Measurements from ENCODE around the gene HPSE2. TPM values are rescaled to one million over a fixed set of nuclear protein-coding genes. Genes with fewer than 3 reads are reported as not detected.

HPSE2 gene
- total RNA-seq, 4 donors from 2014 or later, result 1.1 TPM; not detected in 3

- Histone ChIP-seq H3K27me3 (no peaks in the 10 kb centered on the region), H3K4me3 (no peak overlapping the region), H3K36me3 (no peaks in the 10 kb centered on the region), H3K9me3 (no peaks in the 10 kb centered on the region), H3K4me1 (no peaks in the 10 kb centered on the region), H3K27ac (no peak overlapping the region)
- TF ChIP-seq, protein P1, sequence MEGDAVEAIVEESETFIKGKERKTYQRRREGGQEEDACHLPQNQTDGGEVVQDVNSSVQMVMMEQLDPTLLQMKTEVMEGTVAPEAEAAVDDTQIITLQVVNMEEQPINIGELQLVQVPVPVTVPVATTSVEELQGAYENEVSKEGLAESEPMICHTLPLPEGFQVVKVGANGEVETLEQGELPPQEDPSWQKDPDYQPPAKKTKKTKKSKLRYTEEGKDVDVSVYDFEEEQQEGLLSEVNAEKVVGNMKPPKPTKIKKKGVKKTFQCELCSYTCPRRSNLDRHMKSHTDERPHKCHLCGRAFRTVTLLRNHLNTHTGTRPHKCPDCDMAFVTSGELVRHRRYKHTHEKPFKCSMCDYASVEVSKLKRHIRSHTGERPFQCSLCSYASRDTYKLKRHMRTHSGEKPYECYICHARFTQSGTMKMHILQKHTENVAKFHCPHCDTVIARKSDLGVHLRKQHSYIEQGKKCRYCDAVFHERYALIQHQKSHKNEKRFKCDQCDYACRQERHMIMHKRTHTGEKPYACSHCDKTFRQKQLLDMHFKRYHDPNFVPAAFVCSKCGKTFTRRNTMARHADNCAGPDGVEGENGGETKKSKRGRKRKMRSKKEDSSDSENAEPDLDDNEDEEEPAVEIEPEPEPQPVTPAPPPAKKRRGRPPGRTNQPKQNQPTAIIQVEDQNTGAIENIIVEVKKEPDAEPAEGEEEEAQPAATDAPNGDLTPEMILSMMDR (IDR thresholded peaks at IDR 0.05 in 4 of 5, conservative IDR thresholded peaks at IDR 0.05 in 1 of 5), result no peak
- no peak for TF ChIP-seq POLR2A (IDR thresholded peaks at IDR 0.05)
- intact Hi-C loops (cut with DNase I; ENCODE audit: low total_unique reads) (no loop called here), in situ Hi-C loops (cut with MboI; ENCODE audit: low sequenced_read_pairs in 4 of 4) (no loop called here)
- ATAC-seq, result no peak
- DNase-seq, result no peak
These were observed 754.2 kb downstream of the HPSE2 start for GRCh38 chr10:98481404-98481945.

DNA sequence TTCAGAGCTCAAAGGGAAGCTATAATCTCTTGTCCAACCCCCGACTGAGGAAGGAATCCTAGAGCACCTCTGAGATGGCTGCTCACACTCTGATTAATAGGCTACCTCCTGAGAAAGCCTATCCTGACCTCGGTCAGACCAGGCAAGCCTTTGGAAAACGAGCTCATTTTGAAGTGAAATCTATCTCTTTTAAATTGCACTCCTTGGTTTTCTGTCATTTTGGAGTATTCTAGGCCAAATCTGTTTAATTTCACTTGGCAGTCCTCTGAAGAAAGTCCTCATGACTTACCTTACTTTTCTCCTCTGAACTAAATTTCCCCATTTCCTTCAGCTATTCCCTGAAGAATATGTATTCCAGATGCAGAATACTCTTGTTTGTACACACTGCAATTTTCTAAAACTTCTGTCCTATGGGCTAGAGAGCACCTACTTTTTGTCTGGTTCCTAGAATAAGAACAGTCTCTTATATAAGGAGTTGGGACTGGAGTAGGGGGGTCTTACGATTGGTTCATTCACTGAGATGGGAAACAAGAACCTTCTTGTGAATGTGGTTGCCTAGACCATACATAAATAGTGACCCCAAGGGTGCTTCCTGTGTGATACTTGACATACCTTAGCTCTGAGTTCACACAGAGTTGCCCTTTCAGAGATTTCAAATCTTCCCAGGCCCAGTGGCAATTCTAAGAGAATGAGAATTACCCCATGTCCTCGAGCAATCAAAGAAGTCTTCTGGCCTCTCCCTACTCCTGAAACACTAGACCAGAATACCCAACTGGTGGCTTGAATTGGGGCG, 757.0 kb downstream of the HPSE2 start:
- no peak overlapping the region for H3K4me3 ChIP-seq
- no peaks in the 10 kb centered on the region for H3K27me3 ChIP-seq
- intact Hi-C loops (cut with DNase I; ENCODE audit: low total_unique reads) (no loop called here), in situ Hi-C loops (cut with MboI; ENCODE audit: low sequenced_read_pairs in 4 of 4) (loop anchor here in 2 of 4 donors (10.0 kb wide), 1 partner anchor 186 kb away; no protein-coding TSS in a partner anchor)
- H3K36me3 ChIP-seq, result no peaks in the 10 kb centered on the region
- ATAC-seq, result no peak
- TF ChIP-seq, protein P1 (IDR thresholded peaks at IDR 0.05 in 4 of 5, conservative IDR thresholded peaks at IDR 0.05 in 1 of 5), result no peak
- TF ChIP-seq POLR2A (IDR thresholded peaks at IDR 0.05), result no peak
- H3K9me3 ChIP-seq, result no peaks in the 10 kb centered on the region
- H3K4me1 ChIP-seq, result no peaks in the 10 kb centered on the region
- DNase-seq, result no peak
- H3K27ac ChIP-seq, result no peak overlapping the region

DNA sequence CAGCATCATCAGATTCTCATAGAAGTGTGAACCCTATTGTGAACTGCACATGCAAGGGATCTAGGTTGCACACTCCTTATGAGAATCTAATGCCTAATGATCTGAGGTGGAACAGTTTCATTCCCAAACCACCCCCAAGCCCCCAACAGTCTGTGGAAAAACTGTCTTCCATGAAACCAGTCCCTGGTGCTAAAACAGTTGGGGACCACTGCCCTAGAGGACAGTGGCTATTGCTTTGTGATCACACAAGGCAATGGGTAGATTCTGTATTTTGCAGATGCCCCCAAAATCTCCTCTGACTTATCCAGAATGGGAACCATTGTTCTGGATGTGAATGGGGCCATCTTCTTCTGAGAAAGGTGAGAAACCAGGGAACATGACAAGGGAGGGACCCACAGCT, 757.8 kb downstream of the HPSE2 start:
- H3K36me3 ChIP-seq, result no peaks in the 10 kb centered on the region
- H3K4me1 ChIP-seq, result no peaks in the 10 kb centered on the region
- in situ Hi-C loops (cut with MboI; ENCODE audit: low sequenced_read_pairs in 4 of 4) (loop anchor here in 2 of 4 donors (10.0 kb wide), 1 partner anchor 187 kb away; no protein-coding TSS in a partner anchor), intact Hi-C loops (cut with DNase I; ENCODE audit: low total_unique reads) (no loop called here)
- TF ChIP-seq, protein P1 (IDR thresholded peaks at IDR 0.05 in 4 of 5, conservative IDR thresholded peaks at IDR 0.05 in 1 of 5), result no peak
- no peak for TF ChIP-seq POLR2A (IDR thresholded peaks at IDR 0.05)
- no peaks in the 10 kb centered on the region for H3K9me3 ChIP-seq
- H3K27ac ChIP-seq, result no peak overlapping the region
- no peak for ATAC-seq
- no peak overlapping the region for H3K4me3 ChIP-seq
- no peak for DNase-seq
- no peaks in the 10 kb centered on the region for H3K27me3 ChIP-seq

DNA sequence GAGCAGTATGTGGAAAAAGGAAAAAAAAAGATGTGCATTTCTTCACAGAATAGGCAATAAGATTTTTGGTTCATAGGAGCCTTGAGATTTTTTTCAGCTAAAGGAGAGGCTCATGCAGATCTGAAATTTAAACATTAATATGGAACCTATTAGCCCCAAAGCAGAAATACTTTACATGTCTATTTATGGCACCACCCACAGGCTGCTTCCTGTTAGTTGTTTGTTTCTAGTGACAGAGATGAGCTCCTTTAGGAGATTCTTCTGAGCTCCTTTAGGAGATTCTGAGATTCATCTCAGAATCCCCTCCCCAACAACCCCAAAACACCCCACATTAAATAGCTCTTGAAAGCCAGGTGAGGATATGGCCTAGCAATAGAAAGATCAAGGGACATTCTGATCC, 761.0 kb downstream of the HPSE2 start:
- in situ Hi-C loops (cut with MboI; ENCODE audit: low sequenced_read_pairs in 4 of 4) (loop anchor here in 3 of 4 donors (5.0 to 10.0 kb wide), 4 partner anchors 190 to 778 kb away; no protein-coding TSS in a partner anchor), intact Hi-C loops (cut with DNase I; ENCODE audit: low total_unique reads) (no loop called here)
- ATAC-seq, result no peak
- TF ChIP-seq, protein P1 (IDR thresholded peaks at IDR 0.05 in 4 of 5, conservative IDR thresholded peaks at IDR 0.05 in 1 of 5), result no peak
- TF ChIP-seq POLR2A (IDR thresholded peaks at IDR 0.05), result no peak
- no peaks in the 10 kb centered on the region for H3K9me3 ChIP-seq
- no peaks in the 10 kb centered on the region for H3K27me3 ChIP-seq
- no peaks in the 10 kb centered on the region for H3K4me1 ChIP-seq
- H3K36me3 ChIP-seq, result no peaks in the 10 kb centered on the region
- no peak overlapping the region for H3K4me3 ChIP-seq
- no peak for DNase-seq
- H3K27ac ChIP-seq, result no peak overlapping the region

All from gastrocnemius medialis (tissue), 4 donors.